Measurements from ENCODE around the gene GRIN2A.

The GRIN2A gene

GRCh38 chr16:9860876-9861275 lies 321.4 kb downstream of the GRIN2A start:
- DNase-seq (ENCODE audit: low read depth in 2 of 2), result no peak

DNA sequence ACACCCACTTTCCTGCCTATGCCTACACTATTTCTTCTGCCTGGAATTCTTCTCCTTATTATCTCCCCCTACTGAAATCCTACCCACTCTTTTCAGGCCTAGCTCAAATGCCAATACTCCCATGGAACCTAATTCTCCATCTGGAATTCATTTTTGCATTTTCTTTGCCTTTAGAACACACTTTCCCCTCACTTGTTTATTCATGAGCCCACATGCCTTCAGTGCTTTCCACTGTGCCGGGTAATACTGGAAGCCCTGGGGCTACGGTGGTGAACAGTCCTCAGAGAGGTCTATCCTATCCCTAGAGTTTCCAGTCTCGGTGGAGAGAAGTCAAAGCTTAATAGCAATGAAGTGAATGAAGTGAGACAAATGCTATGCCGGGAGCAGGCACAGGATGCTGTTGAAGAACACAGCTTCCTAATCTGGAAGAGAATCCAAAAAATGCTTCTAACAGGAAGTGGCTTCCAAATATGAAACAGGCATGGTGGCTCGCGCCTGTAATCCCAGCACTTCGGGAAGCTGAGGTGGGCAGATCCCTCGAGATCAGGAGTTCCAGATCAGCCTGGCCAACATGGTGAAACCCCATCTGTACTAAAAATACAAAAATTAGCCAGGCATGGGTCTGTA lies 322.4 kb downstream of the GRIN2A start:
- no peak for DNase-seq (ENCODE audit: low read depth in 2 of 2)

DNA sequence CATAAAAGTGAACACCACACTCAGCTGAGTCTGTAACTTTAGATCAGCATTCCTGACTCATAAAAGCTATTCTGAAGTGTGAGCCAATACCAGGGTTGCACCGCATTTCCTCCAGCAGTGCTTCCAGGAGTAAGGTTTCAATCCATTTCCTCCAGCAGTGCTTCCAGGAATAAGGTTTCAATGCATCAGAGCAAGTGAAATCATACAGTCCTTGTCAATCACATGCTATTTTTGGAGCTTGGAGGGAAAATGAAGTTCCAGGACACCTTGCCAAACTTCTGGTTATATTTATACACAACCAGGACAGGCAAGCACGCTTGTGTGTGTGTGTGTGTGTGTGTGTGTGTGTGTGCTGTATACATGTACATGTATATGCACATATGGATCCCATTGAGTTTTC lies 327.6 kb downstream of the GRIN2A start:
- DNase-seq (ENCODE audit: low read depth in 2 of 2), result no peak

GRCh38 chr16:9852003-9852402 lies 330.2 kb downstream of the GRIN2A start:
- DNase-seq (ENCODE audit: low read depth in 2 of 2), result no peak

DNA sequence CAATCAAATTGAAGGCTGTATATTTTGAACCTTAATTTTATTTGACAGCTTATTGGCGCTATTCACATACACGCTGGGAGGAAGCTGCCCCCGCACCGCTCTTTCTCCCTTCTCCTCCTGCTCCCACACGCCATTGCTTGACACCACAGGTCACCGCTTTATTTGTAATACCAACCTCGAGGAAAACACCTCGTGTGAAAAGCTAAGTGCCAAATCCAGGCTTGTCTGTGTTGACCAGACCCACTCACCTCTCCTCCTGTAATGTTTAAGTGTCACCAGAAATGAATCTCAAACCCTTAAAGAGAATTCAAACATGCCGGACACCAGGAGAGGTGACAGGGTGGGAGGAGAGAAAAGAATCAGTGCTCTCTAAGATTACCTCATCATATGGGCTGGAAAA lies 331.4 kb downstream of the GRIN2A start:
- DNase-seq (ENCODE audit: low read depth in 2 of 2), result no peak

- no peak for DNase-seq (ENCODE audit: low read depth in 2 of 2)
Measured at GRCh38 chr16:9849697-9850245, 332.5 kb downstream of the GRIN2A start.

DNA sequence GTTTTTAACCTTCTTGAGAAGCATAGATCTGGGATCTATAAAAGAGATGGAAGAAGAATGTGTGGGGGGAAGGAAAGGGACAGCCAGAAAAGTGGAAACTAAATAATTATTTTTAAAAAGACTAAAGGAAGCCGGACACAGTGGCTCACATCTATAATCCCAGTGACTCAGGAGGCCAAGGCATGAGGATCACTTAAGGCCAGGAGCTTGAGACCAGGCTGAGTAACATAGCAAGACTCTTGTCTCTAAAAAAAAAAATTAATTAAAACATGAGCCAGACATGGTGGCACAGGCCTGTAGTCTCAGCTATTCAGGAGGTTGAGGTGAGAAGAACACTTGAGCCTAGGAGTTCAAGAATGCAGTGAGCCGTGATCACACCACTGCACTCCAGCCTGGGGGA lies 335.1 kb downstream of the GRIN2A start:
- DNase-seq (ENCODE audit: low read depth in 2 of 2), result no peak

- DNase-seq (ENCODE audit: low read depth in 2 of 2), result no peak
Measured at GRCh38 chr16:9846362-9847099, 335.7 kb downstream of the GRIN2A start.

- DNase-seq (ENCODE audit: low read depth in 2 of 2), result no peak
Measured at GRCh38 chr16:9845661-9846361, 336.4 kb downstream of the GRIN2A start.

DNA sequence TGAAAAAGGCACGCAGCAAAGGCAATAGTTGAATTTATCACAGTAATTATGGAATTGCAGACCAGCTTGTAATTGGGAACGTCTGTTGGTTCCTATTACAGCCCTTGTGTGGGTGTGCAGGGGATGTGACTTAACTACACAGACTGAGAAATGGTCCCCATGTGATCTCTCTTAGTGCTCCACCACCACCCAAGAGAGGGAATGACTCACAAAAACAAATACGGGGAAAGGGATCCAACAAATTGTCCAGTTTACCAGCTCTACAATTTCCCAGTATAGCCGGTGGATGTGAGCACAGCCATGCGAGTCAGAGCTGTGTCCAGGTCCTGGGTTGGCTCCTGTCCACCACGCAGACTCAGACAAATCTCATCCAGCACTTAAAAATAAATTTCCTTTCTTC lies 337.9 kb downstream of the GRIN2A start:
- DNase-seq (ENCODE audit: low read depth in 2 of 2), result no peak

DNA sequence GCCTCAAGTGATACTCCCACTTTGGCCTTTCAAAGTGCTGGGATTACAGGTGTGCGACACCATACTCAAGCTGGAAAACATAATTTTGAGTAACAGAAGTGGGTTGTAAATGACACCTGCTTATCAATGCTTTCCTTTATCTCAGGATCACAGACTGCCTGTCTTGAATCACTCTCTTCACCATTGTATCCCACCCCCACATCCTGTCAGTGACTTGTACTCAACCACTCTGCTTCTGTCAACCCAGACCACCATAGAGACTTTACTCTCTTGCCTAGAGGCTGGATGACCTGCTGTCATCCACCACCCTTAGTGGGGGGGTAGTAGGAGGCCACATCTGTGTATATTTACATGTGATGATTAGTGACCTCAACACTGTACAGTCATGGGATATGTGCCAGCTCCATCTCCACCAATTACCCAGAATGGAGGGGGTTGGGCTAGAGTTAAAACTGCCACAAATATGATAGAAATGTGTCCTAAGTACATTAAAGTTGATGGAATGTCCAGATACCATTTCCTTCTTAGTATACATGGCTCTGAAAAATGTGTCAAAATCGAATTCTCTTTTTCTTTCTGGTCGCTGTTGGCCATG lies 338.7 kb downstream of the GRIN2A start:
- no peak for DNase-seq (ENCODE audit: low read depth in 2 of 2)

- no peak for DNase-seq (ENCODE audit: low read depth in 2 of 2)
Measured at GRCh38 chr16:9840761-9841665, 341.2 kb downstream of the GRIN2A start.

DNA sequence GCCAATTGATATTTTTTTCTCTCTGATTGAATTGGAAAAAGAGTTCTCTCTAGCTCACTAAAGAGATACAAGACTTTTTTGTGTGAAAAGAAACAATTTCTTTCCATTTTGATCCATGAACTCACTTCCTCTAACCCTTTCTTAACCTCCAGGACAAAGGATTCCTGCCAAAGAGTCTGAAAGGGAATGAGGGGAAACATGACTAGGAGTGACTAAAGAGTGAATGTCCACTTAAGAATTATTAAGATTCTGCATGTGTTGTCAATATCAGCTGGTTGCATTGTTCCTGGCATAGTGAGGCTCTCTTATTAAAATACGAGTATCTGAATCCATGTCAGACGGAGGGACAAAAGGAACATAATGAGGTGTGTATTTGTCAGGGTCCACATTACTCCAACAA lies 344.7 kb downstream of the GRIN2A start:
- no peak for DNase-seq (ENCODE audit: low read depth in 2 of 2)

GRCh38 chr16:9836118-9836736 lies 346.0 kb downstream of the GRIN2A start:
- no peak for DNase-seq (ENCODE audit: low read depth in 2 of 2)

DNA sequence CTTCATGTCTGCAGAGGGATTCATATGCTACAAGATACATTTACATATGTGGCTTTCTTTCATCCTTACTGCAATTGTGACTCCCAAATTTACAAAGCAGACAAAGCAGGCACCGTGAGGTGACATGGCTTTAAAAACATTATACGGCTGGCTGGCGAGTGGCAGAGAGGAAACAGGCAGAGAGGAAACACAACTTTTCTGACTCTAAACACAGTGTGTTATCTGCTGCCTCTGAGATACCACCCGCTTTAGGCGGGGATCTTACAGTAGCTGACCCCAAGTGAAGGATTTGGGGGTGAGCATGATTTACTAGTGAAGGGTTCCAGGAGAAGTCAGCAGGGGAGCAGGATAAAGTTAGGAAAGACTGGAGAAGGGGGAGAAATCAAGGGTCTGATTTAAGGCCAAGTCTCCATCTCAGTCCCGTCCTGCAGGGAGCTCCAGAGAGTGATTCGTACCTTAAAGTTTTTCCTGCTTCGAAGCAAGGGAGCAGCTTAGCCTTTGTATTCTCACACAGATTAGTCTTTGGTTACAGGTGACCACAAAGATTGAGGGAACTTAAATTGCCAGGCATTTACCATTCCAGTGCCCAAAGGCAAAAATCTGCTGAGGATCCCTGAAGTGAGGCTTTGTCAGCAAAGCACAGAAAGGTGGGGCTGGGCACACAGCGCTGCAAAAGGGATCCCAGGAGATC lies 355.0 kb downstream of the GRIN2A start:
- no peak for DNase-seq (ENCODE audit: low read depth in 2 of 2)

GRCh38 chr16:9826656-9827055 lies 355.6 kb downstream of the GRIN2A start:
- no peak for DNase-seq (ENCODE audit: low read depth in 2 of 2)

DNA sequence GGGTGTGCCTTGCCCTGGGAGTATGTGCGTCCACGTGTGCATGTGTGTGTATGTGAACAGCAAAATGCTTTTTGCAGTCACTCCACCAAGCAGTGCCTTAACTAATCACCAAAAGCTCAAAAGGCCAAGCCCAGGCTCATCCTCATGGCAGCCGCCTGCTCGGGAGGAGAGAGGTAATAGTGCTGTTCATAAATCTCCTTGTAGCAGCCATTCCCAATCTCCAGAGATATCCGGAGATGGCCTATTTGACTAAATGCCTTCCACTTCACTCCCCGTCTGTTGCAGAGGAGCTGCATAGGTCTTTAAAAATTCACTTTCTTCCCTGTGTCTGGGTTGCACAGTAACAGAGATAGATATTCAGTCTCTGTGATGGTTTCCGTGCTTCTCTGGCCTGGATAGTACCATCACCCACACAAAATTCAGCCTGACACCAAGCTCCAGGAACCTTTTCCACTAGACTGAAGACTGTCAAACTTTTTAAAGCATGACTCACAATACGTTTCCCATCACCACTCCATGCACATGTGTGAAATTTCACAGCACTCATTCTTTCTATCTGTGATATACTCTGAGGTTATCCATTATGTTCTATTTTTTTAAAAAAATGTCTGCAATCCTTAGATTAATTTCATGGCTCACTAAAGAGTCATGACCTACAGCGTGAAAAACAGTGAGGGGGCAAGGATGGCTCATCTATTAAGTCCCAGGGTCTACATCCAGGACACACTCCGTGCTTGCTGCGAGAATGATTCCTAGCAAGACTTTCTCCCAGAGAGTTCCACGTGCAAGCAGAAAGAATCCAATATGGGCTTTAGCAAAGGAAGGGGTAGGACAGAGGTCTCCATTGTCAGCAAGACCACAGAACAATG lies 357.8 kb downstream of the GRIN2A start:
- no peak for DNase-seq (ENCODE audit: low read depth in 2 of 2)

DNA sequence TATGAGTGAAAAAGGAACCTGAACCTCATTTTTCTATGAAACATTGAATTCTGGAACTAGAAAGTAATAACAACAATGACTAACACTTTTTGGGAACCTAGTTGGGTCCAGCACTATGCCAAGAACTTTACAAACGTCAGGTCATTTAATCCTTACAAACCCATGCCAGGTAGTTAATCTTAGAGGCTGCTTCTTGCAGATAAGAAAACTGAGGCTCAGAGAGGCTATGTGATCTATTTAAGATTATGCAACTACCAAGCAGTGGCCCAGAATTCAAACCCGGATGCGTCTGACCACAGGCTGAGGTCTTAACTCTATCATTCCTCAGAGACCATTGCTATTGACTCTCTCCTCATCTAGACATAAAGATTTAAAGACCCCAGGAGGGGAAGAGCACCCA lies 358.7 kb downstream of the GRIN2A start:
- DNase-seq (ENCODE audit: low read depth in 2 of 2), result no peak

DNA sequence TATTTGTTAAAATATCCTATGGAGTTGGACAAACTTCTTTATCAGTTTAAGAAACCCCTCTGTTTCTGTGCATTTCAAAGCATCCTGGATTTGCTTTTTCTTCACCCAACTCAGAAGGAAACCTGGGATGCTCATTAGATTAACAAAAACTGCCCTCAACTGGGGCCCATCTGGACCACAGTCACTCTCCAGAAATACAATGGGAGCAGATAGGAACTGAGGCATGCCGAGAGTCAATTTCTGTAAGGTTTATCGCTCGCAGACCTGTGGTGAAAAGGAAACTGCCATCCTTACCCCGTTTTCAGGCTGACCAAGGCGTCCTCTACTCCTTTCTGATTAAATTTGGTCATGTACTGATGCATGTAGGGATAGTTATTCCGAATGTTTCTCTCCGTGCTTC lies 360.3 kb downstream of the GRIN2A start:
- no peak for DNase-seq (ENCODE audit: low read depth in 2 of 2)
